Measurements from ENCODE around the gene C10orf105.

C10orf105 gene

DNA sequence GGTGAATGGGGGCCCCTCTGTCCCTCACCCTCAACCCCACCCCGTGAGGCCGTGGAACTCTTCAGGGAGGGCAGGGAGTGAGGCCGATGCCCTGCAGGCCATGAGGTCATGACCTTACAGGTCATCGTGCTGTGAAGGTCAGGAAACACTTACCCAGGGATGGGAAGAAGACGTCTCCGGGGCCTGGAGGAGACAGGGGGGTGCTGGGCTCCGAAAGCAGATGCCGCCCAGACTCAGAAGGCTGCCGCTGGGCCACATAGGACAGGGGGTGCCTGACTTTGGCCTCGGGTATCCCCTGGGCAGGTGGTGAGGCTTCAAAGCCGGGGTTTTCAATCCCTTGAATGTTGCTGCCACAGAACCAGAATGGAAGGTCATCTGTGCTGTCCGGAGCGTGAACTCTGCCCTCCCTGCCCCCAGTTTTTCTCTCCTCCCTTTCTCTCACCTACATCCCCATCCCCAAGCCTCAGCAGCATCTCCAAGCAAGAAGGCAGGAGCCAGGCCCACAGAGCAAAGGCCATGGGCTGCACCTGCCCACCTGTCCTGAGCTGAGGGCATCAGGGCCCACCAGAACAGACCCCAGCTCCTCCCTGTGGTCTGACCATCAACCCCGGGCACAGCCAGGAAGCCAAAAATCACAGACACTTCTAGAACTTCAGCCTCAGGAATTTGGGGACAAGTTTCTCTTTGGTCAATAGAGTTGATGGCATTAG is 32.1 kb upstream of the C10orf105 start:
- DNase-seq: no peak

DNA sequence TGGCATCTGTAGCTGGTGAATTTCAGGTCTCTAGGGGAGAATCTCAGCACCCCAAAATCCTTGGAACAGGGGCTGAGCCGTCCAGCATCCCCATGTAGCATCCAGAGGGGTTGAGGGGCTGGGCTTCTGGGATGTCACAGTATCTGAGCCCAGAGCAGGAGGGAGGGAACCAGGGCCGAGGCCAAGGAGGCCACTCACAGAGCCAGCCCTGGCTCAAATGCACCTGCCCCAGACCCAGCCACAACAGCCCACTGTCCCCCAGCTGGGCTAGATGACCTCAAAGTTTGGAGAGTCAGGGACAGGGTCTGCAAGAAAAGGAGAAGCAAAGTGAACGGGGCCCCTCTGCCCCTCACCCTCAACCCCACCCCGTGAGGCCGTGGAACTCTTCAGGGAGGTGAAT is 31.4 kb upstream of the C10orf105 start:
- DNase-seq: no peak

- no peak for DNase-seq
Observed at GRCh38 chr10:71750124-71750841, 30.7 kb upstream of the C10orf105 start.

DNA sequence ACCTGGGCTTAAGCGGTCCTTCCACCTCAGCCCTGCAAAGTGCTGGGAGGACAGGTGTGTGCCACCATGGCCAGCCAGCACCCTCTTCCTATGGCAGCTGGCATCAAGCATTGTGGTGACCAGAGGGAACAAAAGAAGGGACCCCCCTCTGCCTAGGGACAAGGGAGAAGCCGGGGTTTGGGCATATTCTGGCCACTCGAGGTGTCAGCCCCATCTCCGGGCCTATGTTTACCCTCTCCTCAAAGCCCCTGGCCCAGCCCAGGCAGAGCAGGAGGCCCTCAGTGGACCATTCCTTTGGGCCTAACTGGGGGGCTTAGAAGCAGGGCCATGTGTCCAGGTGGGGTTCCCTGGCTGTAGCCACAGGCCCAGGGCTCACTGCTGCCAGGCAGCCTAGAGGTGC is 29.8 kb upstream of the C10orf105 start:
- DNase-seq: no peak

DNA sequence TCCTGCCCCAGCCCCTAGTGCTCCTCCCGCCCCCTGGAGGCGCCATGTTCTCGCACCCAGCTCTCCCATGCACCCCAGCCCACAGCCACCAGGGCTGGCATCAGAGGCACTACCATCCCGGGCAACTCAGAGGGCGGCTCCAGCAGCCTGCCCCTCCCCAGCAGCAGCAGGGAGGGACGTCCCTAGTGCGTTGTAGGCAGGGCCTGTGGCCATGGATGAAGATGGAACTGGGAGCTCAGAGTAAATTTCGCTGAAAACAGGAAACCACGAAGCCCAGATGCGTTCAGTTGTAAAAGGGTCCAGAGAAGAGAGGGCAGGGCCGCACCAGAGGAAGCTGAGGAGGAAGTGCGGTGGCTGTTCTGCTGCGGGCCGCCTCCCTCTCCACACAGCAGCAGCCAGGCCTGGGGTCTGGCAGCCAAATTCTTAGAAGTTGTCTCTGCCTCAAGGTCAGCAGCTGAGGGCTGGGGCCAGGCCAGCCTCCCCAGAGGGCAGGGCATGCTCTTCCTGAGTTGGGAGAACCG is 29.2 kb upstream of the C10orf105 start:
- no peak for DNase-seq

DNA sequence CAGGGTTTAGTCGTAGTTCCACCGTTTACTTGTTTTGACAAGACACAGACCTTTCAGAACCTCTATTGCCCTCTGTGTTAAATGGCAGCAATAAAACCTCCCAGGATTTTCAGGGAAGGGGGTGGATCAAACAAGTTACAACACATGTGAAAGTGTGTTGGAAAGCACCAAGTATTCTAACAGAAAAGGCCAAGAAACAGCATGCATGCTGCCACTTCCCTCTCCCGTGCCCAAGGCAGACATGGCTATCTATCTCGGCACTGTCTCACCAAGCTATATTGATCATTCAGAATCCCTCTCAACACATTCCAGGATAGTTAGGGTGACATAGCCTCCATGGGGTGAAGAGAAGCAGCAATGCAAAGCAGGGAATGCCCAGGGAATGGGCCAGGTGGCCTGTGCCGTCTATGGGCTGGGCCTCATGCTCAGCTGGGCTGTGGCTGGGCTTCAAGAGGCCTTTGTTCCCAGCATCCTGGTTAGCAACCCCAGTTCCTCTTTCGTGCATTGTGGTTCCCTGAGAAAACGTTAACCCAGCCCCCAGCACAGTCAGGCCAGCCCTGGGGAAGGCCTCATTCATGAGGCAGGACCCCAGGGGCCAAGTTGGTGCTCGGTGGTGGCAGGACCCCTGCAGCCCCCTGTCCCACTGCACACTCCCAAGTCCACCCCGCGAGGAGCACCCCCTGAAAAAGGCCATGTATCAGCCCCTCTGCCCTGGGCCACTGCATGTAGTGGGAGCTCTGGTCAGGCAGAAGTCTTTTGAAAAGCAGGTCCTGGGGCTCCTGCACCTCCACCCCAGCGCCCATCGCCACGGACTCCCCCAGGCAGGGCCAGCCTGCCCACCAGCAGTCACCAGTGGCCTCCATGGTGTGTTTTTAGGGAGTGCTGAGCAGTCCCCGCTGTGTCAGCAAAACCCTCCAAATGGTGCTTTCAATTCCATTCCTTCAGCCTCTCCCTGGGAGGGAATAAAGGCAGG is 28.3 kb upstream of the C10orf105 start:
- no peak for DNase-seq

GRCh38 chr10:71747039-71747531 is 27.5 kb upstream of the C10orf105 start:
- DNase-seq: no peak

DNA sequence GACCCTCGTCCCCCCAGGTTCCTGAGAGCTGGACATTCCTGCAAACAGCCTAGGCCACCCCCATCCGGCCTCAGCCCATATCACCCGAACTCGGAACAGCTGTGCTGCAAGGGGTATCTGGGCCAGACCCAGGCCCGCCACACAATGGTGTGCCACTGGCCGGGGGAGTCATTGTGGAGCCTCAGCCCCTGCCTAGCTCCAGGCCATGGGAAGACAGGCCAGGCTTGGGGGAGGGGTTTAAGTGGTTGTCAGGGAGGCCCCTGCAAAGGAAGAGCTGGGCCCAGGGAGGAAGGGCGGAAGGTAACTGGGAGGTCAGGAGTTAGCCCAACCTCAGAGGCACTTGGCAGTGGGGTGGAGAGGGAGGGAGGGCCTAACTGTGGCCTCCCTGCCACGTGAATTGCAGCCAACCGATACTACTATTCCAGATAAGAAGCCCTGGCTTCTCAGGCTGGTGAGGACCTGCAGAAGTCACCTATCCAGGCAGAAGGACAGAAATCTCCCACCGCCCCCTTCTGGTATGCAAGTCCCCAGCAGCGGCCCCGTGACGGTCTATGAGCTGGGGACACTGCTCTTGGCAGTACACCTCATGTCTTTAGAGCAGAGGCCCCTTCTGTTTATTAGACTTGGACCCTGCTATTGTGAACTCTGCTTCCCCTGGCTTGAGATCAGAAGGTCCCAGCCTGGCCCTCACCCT is 26.9 kb upstream of the C10orf105 start:
- no peak for DNase-seq

DNA sequence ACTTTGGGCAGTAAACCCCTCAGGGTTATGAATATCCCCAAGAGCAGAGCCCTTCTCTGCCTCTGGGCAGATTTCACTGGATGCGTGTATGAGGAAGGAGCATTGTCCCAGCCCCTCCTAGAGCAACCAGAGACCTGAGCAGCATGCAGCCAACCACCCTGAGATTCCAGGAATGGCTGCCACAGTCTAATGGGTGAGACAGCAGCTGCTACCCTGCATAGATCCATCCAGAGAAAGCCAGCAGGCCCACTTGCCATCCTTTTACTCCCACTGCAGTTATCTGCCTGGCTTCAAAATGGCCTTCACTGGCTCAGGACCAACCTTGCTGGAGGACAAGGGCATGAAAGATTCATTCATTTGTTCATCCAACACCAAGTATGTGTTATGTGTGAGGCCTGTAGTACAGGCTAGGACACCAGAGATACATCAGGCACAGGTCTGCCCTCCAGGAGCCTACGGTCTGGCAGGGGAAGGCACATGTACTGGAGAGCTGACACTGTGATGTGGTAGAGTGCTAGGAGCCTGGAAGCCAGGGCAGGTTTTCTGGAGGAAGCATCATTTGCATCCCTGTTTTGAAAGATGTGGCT is 26.2 kb upstream of the C10orf105 start:
- DNase-seq: no peak

GRCh38 chr10:71744897-71745663 is 25.5 kb upstream of the C10orf105 start:
- no peak for DNase-seq

GRCh38 chr10:71743866-71744265 is 24.3 kb upstream of the C10orf105 start:
- DNase-seq: no peak

DNA sequence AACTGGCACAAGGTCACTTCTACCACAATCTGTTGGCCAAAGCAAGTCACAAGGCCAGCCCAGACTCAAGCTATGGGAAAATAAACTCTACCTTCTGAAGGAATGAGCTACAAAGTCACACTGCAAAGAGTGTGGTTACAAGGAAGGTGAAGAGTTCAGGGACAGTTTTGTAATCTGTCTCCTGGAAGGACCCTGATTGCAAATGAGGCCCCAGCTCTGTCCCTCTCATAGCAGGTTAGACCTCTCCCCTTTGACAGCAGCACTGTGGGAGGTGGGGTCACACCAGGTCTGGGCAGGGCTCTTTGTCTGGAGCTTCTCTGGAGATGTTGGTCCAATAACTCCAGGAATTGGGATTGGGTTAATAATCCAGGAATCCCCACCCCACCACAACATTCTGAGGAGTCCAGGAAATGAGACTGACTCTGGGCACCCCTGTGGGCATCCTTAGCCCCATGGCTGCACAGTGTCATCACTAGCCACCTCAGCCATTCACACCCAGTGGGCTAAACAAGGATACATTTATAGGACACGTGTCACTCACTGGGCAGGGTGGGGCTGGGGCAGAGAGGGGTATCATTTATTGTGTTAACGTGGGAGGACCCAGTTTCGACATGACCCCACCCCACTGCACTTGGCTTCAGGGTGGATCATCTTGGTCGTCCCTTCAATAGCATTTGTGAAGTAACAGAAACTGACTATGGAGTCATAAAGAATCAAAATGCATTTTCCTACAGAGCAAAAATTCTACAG is 23.7 kb upstream of the C10orf105 start:
- no peak for DNase-seq

DNA sequence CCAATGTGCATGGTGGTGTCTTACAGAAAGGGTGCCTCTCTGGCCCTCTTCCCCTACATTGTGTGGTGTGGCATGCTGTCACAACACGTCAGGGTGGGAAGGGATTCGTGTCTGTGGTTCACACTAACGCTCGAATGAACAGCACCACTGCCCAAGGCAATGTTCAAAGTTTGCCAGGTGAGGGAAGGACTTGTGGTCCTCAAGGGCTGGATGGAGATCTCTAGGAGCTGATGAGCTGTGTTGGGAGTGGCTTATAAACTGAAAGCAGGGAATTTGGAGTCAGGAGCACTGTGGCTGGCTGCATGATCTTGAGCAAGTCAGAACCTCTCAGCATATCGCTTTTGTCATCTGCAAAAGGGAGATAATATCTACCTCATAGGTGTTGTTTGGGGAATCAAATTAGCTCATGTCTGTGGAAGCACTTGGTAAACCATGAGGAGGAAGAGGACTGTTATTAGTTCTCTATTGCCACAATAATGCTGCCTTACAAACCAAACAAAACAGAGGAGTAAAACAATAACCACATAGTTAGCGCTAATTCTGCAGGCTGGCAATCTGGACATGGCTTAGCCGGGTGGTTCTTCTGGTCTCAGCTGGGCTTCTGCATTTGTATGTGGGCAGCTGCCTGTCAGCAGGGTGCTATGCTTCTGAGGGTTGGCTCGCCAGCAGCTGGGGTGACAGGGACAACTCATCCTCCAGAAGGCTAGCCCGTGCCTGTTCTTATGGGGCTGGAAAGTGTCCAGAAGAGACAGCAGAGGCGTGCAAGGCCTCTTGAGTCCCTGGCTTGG is 22.9 kb upstream of the C10orf105 start:
- DNase-seq: no peak

- no peak for DNase-seq
Observed at GRCh38 chr10:71741671-71742070, 22.1 kb upstream of the C10orf105 start.

- no peak for DNase-seq
Observed at GRCh38 chr10:71741029-71741428, 21.5 kb upstream of the C10orf105 start.

GRCh38 chr10:71740069-71740653 is 20.6 kb upstream of the C10orf105 start:
- DNase-seq: no peak

DNA sequence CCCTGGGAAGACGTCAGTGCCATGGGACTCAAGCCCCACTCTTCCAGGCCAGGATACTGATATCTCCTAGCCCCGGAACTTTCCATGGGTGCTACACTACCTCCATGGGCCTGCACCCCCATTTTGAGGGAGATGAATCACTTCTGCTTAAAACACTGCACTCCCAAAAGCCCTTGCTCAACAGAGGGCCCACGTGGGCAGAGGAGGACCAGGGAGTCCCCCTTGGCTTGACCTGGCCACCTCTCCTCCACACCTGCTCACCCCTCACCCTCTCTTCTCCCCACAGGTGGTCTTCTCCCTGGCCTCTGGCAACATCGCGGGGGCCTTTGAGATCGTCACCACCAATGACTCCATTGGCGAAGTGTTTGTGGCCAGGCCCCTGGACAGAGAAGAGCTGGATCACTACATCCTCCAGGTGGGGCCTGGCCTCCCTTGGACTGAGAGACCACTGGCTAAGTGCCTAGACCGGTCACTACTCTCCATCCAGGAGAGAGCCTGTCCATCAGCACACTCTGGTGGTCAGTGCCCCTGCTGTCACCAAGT is 19.9 kb upstream of the C10orf105 start:
- no peak for DNase-seq

GRCh38 chr10:71737834-71738197 is 18.2 kb upstream of the C10orf105 start:
- no peak for DNase-seq
